HG03432 (cell line): ENCODE measurements around the gene FADS2.

Experiments used
- ATAC-seq: cut with Tn5 transposase; IDR thresholded peaks from one replicate; pipeline ENCODE4 v1.9.1; 2021; ENCODE audit warnings: mild to moderate bottlenecking, moderate library complexity; ENCODE audit not compliant: unreplicated experiment

The FADS2 gene

GRCh38 chr11:61817471-61818202, 10.5 kb upstream of the FADS2 start:
- ATAC-seq = no peak

GRCh38 chr11:61820174-61820573, 7.9 kb upstream of the FADS2 start:
- ATAC-seq = no peak

DNA sequence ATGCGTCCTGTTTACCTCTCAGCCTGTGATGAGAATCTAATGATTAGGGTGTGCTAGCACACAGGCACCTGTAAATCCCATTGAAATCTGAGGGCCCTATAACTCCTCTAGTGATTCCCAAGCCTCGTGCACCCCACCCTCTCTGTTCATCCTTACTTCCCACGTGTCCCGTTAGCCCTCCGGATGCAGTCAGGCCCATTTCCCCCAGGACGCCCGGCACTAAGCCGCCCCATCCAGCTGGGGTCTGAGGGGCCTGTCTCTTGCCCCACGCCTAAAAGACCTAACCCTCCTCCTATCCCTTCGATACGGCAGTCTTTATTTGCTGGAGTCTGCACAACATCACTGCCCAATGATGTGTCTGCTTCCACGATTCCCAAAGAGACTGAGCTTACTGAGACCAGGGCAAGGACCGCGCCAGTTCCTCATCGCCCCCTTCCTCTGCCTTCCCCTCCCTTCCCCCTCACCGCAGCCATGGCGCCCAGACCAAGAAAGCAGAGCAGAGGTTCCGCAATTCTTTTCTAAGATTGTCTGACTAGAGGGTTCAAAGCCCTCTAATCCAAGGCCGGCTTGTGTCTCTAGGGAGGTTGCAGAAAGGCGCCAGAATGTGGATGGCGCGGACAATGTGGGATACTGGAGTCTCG, 1.1 kb upstream of the FADS2 start:
- peak; percentile 4 for ATAC-seq

DNA sequence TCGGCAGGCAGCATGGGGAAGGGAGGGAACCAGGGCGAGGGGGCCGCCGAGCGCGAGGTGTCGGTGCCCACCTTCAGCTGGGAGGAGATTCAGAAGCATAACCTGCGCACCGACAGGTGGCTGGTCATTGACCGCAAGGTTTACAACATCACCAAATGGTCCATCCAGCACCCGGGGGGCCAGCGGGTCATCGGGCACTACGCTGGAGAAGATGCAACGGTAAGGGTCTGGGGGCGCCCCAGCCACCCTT, 204 bp downstream of the FADS2 start:
- ATAC-seq = no peak

GRCh38 chr11:61828629-61829407, 718 bp downstream of the FADS2 start:
- ATAC-seq = peak; percentile 26

DNA sequence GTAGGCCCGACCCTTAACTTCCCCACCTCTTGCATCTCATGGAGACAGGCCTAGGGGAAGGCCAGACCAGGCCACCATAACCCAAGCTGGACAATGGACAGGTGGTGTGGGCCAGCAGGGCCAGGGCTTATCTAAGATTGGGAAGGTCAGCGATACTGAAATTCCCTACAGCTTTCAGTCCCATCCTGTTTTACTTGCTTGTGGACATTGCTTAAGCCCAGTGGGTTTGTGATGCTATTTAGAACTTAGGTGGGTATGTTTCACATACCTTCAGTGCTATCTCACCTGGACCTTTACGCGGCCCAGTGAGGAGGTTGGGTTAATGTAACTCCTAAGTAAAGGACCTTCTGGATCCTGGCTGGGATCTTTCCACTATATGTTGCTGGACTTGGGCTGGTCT, 1.7 kb downstream of the FADS2 start:
- no peak for ATAC-seq

GRCh38 chr11:61830237-61831105, 2.4 kb downstream of the FADS2 start:
- no peak for ATAC-seq

DNA sequence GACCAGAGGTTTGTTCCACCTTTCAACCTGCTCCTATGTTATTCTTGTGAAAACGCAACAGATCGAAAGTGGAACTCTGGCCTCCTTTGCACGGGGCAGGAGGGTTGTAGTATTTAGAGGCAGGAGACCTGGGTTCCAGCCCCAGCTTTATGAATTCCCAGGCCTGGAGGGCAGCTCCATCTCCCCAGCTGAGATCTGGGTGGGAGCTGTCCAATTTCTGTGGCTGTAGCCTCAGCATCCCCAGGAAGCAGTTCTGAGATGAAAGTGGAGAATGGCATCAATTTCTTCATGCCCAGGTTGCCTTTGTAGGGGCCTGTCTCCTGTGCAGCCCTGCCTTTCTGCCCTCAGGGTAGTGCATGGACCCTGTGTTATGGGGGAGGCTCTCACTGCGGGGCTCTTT, 4.1 kb downstream of the FADS2 start:
- ATAC-seq = no peak

DNA sequence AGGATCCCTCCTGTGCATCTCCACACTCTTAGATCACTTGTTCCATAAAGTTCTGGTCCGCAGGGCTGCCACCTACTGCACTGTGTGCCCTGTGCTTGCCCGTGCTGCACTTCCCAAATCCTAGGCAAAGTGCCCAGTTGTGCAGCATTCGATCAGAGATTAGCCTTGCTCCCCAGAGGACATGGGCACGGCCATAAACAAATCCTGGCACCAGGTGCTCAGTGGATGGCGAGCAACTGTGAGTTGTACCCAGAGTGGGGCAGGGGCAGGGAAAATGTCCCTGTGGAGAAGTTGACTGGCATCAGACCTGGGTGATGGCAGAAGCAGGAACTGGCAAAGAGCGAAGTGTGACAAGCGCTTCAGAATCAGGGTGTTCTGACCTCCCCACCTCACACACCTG, 4.7 kb downstream of the FADS2 start:
- no peak for ATAC-seq

- ATAC-seq = no peak
These were observed 5.4 kb downstream of the FADS2 start for GRCh38 chr11:61833471-61833870.

GRCh38 chr11:61833926-61834277, 5.8 kb downstream of the FADS2 start:
- ATAC-seq = no peak

DNA sequence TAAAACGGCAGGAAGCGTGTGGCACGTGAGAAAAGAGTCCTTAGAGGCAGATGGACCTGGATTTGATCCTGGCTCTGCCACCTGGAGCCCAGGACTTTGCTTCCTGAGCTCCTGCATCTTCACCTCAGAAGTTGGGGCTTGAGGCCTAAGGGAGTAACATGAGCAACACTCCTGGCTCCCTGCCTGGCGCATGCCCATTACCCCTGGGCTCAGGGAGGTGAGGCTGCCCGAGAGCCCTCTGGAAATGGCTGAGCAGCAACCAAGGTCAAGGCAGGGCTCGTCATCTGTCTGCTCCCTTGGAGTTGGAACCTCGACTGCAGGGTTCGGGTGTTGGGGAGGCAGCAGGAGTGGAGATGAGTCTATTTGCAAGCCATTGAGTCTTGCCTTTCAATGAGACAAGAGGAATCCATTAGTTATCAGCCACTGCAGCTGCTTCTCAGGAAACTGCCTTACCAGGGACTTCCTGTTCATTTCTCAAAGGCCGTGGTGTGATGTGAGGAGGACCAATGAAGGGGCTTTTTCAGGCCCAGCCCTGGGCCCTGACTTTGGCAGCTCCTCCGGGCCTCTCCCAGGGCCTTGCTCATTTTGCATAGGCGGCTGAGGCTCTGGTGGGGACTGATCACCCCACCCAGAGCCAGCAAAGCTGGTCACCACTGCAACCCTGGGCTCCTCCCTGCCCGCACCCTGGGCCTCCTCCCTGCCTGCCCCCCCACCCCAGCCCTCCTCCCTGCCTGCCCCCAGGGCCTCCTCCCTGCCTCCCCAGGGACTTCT, 6.4 kb downstream of the FADS2 start:
- peak; percentile 94 for ATAC-seq

DNA sequence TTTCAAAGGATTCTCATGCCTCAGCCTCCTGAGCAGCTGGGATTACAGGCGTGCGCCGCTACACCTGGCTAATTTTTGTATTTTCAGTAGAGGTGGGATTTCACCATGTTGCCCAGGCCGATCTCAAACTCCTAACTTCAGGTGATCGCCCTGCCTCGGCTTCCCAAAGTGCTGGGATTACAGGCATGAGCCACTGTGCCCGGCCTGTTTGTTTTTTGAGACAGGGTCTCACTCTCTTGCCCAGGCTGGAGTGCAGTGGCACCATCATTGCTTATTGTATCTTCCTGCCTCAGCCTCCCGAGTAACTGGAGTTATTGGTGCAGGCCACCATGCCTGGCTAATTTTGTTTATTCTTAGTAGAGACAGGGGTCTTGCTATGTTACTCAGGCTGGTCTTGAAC, 8.1 kb downstream of the FADS2 start:
- ATAC-seq = no peak

- ATAC-seq = no peak
These were observed 9.4 kb downstream of the FADS2 start for GRCh38 chr11:61837411-61838005.

DNA sequence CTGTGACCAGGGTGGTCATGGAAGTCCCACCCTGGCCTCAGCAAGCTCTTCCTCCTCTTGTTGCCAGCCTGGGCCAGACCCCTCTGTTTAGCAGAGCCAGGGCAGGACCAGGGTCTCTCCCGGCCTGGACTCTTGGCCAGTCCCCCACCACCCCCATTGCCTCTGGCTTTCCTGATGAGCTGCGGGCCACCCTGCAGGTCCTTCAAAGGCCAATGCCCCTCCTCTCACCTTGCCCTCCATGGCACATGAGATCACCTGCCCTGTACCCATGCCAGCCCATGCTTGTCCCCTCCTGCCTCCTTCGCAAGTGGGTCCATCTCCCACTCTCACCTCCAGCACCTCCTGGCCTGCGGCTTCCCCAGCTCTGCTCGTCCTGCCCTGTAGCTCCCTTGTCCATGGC, 10.4 kb downstream of the FADS2 start:
- ATAC-seq = no peak

DNA sequence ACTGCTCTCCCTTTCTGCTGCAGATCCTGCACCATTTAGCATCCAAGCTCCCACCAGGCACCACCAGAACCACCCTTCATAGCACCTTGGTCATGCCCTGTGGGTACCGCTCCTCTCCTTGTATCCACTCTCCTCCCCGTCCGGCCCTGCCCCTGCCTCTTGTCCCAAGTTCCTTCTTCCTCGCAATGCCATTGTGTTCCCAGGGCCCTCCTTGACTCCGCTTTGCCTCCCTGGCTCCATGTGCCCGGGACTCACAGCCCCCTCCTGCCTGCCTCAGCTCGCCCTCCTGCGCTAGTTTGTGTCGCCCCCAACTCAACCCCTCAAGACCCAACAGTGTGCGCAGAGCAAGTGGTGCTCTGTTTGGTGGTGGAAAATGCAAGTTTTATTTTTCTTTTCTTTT, 10.8 kb downstream of the FADS2 start:
- no peak for ATAC-seq

- ATAC-seq = no peak
These were observed 11.6 kb downstream of the FADS2 start for GRCh38 chr11:61839742-61840141.

DNA sequence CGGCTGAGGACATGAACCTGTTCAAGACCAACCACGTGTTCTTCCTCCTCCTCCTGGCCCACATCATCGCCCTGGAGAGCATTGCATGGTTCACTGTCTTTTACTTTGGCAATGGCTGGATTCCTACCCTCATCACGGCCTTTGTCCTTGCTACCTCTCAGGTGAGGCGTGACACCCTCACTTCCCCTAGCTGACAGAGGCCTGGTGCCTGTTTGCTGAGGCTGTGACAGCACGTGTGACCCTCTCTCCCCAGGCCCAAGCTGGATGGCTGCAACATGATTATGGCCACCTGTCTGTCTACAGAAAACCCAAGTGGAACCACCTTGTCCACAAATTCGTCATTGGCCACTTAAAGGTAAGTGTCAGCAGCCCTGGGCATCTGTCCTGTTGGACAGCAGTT, 12.3 kb downstream of the FADS2 start:
- no peak for ATAC-seq

DNA sequence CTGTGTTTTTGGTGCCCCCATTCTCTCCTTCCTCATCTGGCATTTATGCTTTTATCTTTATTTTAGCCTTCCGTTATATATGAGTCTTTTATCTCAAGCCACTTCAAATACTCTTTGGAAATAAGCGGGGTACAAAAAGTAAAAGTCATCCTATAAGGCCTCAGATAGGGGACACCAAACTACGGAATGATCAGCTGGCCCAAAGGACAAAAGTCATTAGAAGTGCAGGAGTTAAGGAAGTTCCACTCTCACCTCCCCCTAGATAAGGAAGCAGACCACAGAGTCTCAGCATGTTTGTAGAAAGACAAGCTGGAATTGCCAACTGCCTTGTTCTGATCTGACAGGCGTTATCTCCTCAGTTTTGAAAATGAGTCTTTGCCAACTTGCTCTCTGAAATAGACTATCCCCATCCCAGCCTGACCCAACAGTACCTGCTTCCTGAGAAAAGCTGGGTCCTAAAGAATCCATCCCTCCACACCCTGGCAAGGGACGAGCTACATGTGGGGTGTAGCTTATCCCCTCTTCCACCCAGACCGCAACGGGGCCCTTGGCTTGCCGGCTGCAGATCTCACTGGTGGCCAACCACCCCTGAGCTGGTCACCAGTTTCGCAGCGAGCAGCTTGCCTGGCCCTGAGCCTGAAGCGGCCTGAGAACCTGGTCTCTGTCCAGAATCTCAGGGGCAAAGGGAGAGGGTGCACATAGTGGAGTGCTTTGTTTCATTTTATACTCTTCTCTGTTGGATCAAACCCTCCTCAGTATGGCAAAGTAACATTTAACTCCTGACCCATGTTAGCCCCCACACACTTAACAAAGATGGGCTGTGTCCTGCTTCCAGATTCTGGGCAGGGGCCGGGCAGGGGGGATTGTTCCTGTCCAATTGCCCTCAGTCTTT, 13.8 kb downstream of the FADS2 start:
- no peak for ATAC-seq

GRCh38 chr11:61842528-61842820, 14.4 kb downstream of the FADS2 start:
- ATAC-seq = no peak
